ENCODE data around the gene ADAMTS9.

Gene ADAMTS9

DNA sequence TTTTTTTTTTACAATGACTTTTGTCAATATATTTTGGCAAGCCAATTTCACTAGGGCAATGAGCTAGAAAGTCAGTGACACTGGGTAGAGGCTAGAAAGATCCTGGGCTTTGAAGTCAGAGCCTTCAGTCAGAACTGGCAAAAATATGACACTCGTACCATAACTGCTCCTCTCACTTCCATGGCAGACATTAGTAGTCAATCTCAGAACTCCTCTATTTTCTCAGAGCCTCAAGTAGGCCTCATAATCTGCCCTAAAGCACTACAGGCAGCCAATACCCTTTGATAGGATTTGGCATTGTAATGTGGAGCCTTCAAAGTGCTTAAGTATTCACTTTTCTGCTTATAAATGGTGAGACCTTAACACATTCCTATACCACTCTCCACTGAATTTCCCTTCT lies 67.8 kb downstream of the ADAMTS9 start:
- DNase-seq (ENCODE audit: low read depth in 2 of 2, low spot score in 1 of 2), result no peak

- DNase-seq (ENCODE audit: low read depth in 2 of 2, low spot score in 1 of 2), result no peak
These were observed 68.6 kb downstream of the ADAMTS9 start for GRCh38 chr3:64619216-64619615.

DNA sequence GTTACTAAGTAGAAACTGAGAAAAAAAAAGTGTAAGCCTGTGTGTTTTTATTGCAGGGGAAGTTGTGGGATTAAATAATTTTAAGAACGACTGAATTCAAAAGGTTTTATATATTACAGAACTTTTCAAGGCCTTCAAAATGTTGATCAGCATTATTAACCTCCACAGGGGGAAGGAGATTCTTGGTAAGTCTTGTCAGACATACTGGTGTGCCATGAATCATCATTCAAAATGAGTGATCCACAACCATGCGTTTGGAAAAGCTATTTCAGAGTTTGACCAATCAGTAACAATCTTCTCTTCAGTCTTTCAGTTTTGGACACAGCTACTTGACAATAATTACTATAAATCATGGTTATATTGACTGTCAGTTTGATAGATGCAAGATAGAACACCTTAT lies 70.2 kb downstream of the ADAMTS9 start:
- DNase-seq (ENCODE audit: low read depth in 2 of 2, low spot score in 1 of 2), result no peak

GRCh38 chr3:64616953-64617352 lies 70.8 kb downstream of the ADAMTS9 start:
- no peak for DNase-seq (ENCODE audit: low read depth in 2 of 2, low spot score in 1 of 2)

- no peak for DNase-seq (ENCODE audit: low read depth in 2 of 2, low spot score in 1 of 2)
These were observed 74.8 kb downstream of the ADAMTS9 start for GRCh38 chr3:64612916-64613526.

DNA sequence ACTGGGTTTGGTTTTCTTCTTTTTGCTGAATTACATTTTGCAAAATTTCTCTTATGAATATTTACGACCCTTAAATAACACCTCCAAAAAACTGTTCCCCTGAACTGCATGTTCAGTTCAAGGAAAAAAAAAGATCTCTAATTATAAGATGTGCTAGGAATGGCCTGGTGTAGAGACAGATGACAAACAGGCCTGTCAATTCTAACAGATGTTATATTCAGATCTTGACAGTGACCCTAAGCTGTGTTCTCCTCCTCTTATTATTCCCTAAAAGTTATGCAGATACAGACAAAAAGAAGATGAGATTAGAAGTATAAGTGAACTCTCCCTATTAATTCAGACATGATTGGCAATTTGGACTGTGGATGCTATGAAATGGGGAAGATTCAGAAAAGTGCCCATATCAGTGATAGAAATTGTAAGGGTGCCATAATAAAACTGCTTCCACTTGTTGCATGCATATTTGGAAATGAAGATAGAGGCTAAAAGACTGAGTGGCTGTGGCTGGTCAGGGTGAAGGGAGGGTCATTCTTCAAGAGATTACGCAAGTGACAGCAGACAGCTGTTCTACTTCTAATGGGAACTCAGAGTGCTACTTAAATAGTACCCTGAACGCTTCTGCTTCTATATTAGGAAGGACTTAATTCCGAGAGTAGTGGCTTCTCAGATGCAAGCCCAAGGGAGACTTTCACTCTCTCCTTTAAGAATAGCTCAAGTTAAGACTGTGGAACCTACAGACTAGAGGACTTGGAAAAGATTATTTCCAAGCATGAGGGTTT lies 75.5 kb downstream of the ADAMTS9 start:
- DNase-seq (ENCODE audit: low read depth in 2 of 2, low spot score in 1 of 2), result no peak

DNA sequence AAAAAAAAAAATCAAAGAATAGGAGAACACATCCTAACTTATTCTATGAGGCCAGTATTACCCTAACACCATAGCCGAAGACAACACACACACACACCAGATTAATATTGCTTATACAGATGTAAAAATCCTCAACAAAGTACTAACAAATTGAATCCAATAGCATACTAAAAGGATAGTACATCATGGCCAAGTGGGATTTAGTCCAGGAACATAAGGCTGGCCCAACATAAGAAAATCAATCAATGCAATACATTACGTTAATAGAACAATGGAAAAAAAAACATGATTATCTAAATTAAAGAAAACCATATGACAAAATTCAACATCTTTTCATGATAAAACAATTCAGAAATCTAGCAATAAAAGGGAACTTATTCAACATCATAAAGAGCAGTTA lies 79.1 kb downstream of the ADAMTS9 start:
- no peak for DNase-seq (ENCODE audit: low read depth in 2 of 2, low spot score in 1 of 2)

GRCh38 chr3:64607032-64607551 lies 80.7 kb downstream of the ADAMTS9 start:
- no peak for DNase-seq (ENCODE audit: low read depth in 2 of 2, low spot score in 1 of 2)

GRCh38 chr3:64604313-64604712 lies 83.5 kb downstream of the ADAMTS9 start:
- no peak for DNase-seq (ENCODE audit: low read depth in 2 of 2, low spot score in 1 of 2)

DNA sequence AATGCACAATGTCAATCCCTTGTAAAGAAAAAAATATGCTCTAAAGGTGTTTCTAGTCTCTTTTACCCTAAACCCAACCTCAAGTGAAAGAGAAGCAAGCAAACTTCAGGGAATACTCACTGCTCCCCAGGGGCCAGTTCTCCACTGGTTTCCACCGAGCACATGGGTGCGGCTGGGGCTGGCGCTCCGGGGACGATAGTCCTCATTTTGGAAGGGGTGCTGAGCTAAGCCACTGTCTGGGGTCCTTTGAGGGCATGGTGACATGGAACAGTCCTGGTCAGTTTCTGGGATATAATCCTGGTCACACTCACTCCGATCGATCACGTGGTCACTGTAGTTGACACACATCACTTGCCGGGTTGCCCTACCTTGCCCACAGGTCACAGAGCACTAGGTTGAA lies 86.0 kb downstream of the ADAMTS9 start:
- DNase-seq (ENCODE audit: low read depth in 2 of 2, low spot score in 1 of 2), result no peak

GRCh38 chr3:64600246-64600950 lies 87.4 kb downstream of the ADAMTS9 start:
- no peak for DNase-seq (ENCODE audit: low read depth in 2 of 2, low spot score in 1 of 2)

DNA sequence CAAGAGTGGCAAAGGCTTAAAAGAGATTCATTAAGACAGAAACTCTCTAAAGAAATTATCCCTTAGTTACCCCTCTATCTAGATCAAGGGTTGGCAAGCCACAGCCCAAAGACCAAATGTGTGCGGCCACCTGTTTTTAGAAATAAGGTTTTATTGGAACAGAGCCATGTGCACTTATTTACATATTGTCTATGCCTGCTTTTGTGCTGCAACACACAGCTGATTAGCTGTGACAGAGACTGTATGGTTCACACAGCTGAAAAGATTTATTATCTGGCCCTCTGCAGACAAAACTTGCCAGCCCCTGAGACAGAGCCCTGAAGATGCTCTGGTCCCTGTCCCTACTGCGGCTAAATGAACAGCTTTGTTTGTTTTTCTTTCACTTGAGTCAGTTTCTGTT lies 88.1 kb downstream of the ADAMTS9 start:
- no peak for DNase-seq (ENCODE audit: low read depth in 2 of 2, low spot score in 1 of 2)

GRCh38 chr3:64595253-64595694 lies 92.5 kb downstream of the ADAMTS9 start:
- no peak for DNase-seq (ENCODE audit: low read depth in 2 of 2, low spot score in 1 of 2)

- no peak for DNase-seq (ENCODE audit: low read depth in 2 of 2, low spot score in 1 of 2)
These were observed 93.7 kb downstream of the ADAMTS9 start for GRCh38 chr3:64594134-64594533.

DNA sequence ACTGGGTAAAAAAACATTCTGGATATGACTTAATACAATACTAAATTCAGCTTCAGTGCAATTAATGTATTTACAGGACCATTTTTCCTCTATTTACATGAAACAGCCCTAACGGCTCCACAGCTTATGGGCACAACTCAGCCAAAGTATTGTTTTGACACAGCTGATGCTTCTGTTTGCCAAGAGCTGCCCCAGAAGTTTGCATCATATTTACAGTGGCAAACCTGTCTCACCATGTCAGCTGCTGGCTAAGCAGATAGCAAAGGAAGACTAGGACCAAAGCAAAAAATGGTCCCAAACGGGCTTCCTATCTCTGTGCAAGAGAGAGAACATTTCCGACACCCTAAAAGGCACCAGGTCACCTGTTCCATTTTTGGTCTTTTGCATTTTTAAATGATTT lies 94.5 kb downstream of the ADAMTS9 start:
- DNase-seq (ENCODE audit: low read depth in 2 of 2, low spot score in 1 of 2), result no peak

DNA sequence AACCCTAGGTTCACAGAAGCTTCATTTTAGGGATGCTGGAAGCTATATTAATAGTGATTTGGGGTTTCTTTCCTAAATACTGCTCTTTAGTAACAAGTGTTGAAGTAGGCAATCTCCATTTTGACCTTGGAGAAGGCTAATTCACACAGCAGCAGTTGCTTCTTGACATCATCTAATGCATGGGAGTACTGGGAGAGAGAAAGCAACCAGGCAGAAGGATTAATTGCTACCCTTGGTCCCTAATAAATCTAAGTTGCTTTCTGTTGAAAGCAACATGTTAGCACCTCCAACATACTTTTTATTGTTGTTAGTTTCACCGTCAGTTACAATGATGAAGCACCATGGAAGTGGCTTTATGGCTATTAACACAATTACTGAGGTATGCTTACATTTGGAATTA lies 96.2 kb downstream of the ADAMTS9 start:
- DNase-seq (ENCODE audit: low read depth in 2 of 2, low spot score in 1 of 2), result no peak

DNA sequence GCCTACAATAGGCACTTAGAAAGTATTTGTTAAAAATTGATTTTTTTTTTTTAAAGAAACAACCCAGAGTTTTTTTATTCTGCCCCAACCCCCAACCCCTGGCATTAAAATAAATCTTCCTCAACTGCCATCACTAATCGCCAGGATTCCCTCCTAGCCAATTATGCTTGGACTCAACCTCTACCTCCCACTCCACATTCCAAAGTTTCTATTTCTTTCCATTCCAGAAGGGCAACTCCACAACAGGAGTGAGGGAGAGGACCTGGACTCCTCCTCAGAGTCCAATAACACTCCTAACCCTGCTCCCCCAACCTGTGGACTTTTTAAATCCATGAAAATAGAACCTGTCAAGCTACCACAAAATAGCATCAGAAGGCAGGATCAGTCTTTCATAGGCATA lies 99.4 kb downstream of the ADAMTS9 start:
- no peak for DNase-seq (ENCODE audit: low read depth in 2 of 2, low spot score in 1 of 2)

DNA sequence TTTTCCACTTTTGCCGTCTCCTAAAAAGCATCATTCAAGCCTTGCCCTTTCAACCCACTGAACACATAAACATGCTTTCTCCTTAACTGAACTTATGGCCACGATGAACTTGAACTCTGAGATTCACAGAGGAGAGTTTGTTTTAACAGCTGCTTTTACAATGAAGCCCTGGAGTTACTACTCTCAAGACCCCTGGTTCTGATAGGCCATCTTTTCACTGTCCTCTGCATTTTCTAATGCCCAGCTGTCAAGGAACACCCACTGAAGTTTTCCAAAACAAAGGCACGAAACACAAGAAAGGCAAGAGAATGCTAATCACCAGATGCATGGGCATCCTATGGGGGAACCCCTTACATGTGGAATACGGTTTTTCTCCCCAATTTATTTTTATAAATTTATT lies 100.8 kb downstream of the ADAMTS9 start:
- no peak for DNase-seq (ENCODE audit: low read depth in 2 of 2, low spot score in 1 of 2)

DNA sequence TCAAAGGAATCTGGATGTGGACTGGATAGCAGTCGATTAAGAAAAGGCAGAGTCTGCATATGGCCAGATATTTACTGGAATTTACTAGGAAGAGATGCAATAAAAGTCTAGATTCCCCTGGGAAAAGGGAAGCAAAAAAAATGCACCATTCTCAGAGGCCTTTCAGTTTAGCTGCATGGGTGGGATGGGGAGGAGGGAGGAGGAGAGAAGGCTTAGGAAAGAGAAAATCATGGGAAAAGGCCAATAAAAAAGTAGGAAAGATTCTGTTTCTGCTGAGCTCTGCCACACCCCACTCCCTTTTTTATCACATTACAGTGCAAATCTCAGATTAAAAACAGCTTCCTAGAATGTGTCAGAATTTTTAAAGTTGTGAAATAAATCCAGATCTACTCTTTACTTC lies 103.6 kb downstream of the ADAMTS9 start:
- no peak for DNase-seq (ENCODE audit: low read depth in 2 of 2, low spot score in 1 of 2)

DNA sequence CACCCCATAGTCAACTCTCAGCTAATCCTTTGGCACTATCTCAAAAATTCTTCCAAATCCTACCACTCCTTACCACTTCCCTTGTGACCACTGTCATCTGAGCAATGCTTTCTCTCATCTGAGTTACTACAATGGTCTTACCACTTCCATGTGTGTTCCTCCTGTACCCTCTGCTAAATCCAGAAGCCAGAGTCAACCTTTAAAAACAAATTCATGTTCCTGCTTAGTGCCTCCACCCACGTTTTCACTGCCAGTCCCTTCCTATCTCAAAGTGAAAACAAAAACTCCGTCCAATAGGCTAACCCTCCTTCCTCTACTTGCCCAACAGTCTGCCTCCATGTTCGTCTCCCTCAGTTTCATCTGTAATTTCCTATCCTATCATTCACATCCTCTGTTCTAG lies 109.0 kb downstream of the ADAMTS9 start:
- no peak for DNase-seq (ENCODE audit: low read depth in 2 of 2, low spot score in 1 of 2)

- no peak for DNase-seq (ENCODE audit: low read depth in 2 of 2, low spot score in 1 of 2)
These were observed 109.6 kb downstream of the ADAMTS9 start for GRCh38 chr3:64578062-64578770.
